Osteocyte (in vitro differentiated cells): ENCODE measurements around the gene GRK6. TPM values are rescaled to one million over a fixed set of nuclear protein-coding genes. Genes with fewer than 3 reads are reported as not detected.

Source experiments
- DNase-seq: peaks from one replicate; pipeline ENCODE4 v3.0.0; 2021; ENCODE audit warnings: mixed read lengths; ENCODE audit not compliant: unreplicated experiment; ENCODE audit errors: extremely low spot score
- H3K27ac Mint-ChIP-seq: one replicate; pipeline ENCODE4 v1.8.0; 2021; ENCODE audit warnings: mild to moderate bottlenecking, mixed read lengths; ENCODE audit not compliant: unreplicated experiment
- H3K27me3 Mint-ChIP-seq: one replicate; pipeline ENCODE4 v1.8.0; 2021; ENCODE audit warnings: mixed read lengths; ENCODE audit not compliant: unreplicated experiment
- H3K36me3 Mint-ChIP-seq: one replicate; pipeline ENCODE4 v1.8.0; 2021; ENCODE audit warnings: mixed read lengths; ENCODE audit not compliant: unreplicated experiment
- H3K4me1 Mint-ChIP-seq: one replicate; pipeline ENCODE4 v1.8.0; 2021; ENCODE audit warnings: mixed read lengths; ENCODE audit not compliant: unreplicated experiment
- H3K4me3 Mint-ChIP-seq: one replicate; pipeline ENCODE4 v1.8.0; 2021; ENCODE audit warnings: mild to moderate bottlenecking, moderate library complexity, mixed read lengths; ENCODE audit not compliant: unreplicated experiment
- H3K9me3 Mint-ChIP-seq: one replicate; pipeline ENCODE4 v1.8.0; 2021; ENCODE audit warnings: mixed read lengths; ENCODE audit not compliant: unreplicated experiment
- CTCF ChIP-seq: fragments of 200-600 bp; sonication (generic); IDR thresholded peaks from 2 replicates; pipeline ENCODE4 v1.5.0; 2021; ENCODE audit warnings: antibody characterized with exemption, mild to moderate bottlenecking, moderate library complexity
- total RNA-seq: library from RNA; stranded (reverse); gene quantifications from 2 replicates; pipeline ENCODE4 v1.2.1, GENCODE V29; 2021

GRK6 gene
- total RNA-seq, 1 donor from 2014 or later = 38.2 TPM

DNA sequence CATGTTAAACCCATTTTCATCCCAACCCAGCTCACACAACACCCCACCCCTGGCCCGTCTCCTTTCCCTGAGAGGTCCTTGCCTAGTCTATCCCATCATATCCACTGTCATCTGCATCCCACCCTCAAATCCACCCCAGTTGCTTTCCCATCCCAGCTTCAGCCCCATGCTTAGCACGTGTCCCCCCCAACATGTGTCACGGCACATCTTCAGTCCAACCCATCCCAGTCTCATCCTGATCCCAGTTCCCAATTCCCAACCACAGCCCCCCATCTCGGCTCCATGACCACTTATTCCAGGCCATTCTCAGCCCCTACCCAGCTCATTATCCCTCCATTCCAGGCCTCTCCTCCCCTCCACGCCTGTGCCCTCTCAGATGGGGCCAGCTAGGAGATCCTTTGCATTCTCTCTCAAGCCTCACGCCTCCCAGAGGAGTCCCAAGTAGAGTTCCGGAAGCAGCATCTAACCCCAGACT, 47.6 kb downstream of the GRK6 start:
- no peaks in the 10 kb centered on the region for H3K9me3 Mint-ChIP-seq
- DNase-seq = no peak

GRCh38 chr5:177474846-177475562, 48.5 kb downstream of the GRK6 start:
- H3K27ac Mint-ChIP-seq = peak overlapping the region; percentile 77
- no peak for TF ChIP-seq CTCF
- DNase-seq = no peak

More for the DNA sequence above, 47.6 kb downstream of the GRK6 start:
- H3K27me3 Mint-ChIP-seq = no peaks in the 10 kb centered on the region
- peak overlapping the region; percentile 77 for H3K27ac Mint-ChIP-seq
- no peak for TF ChIP-seq CTCF
- H3K36me3 Mint-ChIP-seq = no peaks in the 10 kb centered on the region
- peaks cover 64% of the 10 kb centered on the region for H3K4me1 Mint-ChIP-seq
- peak overlapping the region; percentile 64 for H3K4me3 Mint-ChIP-seq

DNA sequence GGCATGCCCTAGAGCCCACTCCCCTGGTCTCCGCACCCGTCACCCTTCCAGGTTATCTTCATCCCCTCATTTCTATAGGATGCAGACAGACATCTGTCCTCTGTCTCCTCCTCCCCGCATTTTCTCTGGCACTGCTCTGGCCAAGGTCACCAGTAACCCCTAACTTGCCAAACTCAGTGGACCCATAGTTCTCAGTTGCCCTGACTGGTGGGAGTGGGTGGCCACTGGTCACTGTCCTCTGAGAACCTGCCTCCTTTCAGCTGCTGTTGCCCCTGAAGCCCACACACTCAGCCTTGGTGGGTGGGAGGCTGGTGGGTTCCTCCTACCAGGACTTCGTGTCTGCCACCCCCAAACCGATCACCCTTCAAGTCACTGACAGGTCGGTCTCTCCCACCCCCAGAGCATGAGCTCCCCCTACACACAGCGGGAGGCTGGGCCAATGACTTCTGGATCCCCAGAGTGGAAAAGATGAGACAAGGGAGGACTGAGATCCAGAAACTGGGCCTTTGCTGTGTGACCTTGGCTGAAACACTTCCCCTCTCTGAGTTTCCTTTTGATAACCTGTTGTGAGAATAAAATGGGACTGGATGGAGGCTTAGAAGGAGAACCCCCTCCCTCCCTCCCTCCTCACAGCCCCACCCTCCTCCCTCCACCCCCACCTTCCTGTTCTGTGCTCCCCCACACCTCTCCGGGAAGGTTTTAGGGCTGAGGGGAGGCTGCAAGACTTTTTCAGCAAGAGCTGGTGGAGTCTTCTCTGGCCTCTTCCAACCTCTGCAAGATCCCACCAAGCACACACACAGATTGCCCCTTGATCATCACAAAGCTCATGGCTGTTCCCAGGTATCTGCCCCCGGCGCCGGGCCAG, 49.3 kb downstream of the GRK6 start:
- Mint-ChIP-seq H3K27ac (peak overlapping the region; percentile 45), H3K9me3 (no peaks in the 10 kb centered on the region), H3K27me3 (no peaks in the 10 kb centered on the region), H3K4me3 (no peak overlapping the region), H3K4me1 (peaks cover 54% of the 10 kb centered on the region), H3K36me3 (peaks cover 5% of the 10 kb centered on the region)
- TF ChIP-seq CTCF = no peak
- DNase-seq = no peak

More at GRCh38 chr5:177474846-177475562, 48.5 kb downstream of the GRK6 start:
- H3K36me3 Mint-ChIP-seq = peaks cover 5% of the 10 kb centered on the region
- H3K4me1 Mint-ChIP-seq = peaks cover 62% of the 10 kb centered on the region
- H3K4me3 Mint-ChIP-seq = no peak overlapping the region
- H3K9me3 Mint-ChIP-seq = no peaks in the 10 kb centered on the region
- no peaks in the 10 kb centered on the region for H3K27me3 Mint-ChIP-seq

DNA sequence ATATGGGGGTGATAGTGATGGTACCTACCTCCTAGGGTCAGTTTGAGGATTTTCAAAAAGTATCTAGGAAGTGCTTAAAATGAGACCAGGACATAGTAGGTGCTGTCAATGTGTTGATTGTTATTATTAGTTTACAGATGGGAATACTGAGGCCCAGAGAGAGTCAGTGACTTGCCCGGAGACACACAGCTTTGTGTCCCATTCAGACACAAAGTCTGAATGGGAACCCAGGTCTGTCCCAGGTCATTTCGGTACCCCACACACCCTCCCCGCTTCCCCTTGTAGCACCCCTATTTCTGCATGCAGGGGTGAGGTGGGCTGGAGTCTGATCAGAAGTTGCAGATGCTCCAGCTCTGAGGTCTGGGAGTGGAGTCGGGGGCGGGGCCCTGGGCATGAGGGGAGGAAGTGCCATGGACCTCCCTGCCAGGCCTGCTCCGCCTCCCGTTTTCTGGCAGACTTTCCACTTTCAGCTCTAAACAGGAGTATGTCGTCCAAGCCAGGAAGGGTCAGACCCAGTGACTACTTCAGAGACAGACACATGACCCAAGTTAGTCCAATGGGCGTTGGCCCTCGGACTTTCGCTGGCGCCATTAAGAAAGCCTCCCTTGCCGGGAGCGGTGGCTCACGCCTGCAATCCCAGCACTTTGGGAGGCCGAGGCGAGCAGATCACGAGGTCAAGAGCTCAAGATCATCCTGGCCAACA, 50.2 kb downstream of the GRK6 start:
- peaks cover 47% of the 10 kb centered on the region for H3K4me1 Mint-ChIP-seq
- peaks cover 5% of the 10 kb centered on the region for H3K36me3 Mint-ChIP-seq
- H3K4me3 Mint-ChIP-seq = no peak overlapping the region
- TF ChIP-seq CTCF = no peak
- DNase-seq = no peak
- no peaks in the 10 kb centered on the region for H3K9me3 Mint-ChIP-seq
- peak overlapping the region; percentile 34 for H3K27ac Mint-ChIP-seq
- H3K27me3 Mint-ChIP-seq = no peaks in the 10 kb centered on the region
